Kidney epithelial cell (primary cell): Measurements from ENCODE around the gene PTPRD. TPM values are rescaled to one million over a fixed set of nuclear protein-coding genes. Genes with fewer than 3 reads are reported as not detected.

Experiments used
- DNase-seq: peaks from one replicate; pipeline ENCODE4 v3.0.0-alpha.2; 2010; ENCODE audit warnings: low read depth
- H3K27me3 ChIP-seq: 2 replicates; pipeline ENCODE4 v1.6.0; 2011; ENCODE audit warnings: low read length; ENCODE audit not compliant: control insufficient read depth, insufficient read depth
- H3K36me3 ChIP-seq: 2 replicates; pipeline ENCODE4 v1.5.1; 2011; ENCODE audit warnings: low read length; ENCODE audit not compliant: control insufficient read depth, insufficient read depth
- H3K4me3 ChIP-seq: 2 replicates; pipeline ENCODE4 v1.5.1; 2011; ENCODE audit warnings: low read depth, mild to moderate bottlenecking, control low read depth, low read length
- total RNA-seq: library from RNA; depleted of rRNA; stranded (reverse); fragments of >200 nt; gene quantifications from 2 replicates; pipeline ENCODE4 v1.2.3, GENCODE V29; 2015
- TF ChIP-seq, protein P1 (sequence below): IDR thresholded peaks from 2 replicates; pipeline ENCODE4 v1.5.1; 2011; ENCODE audit warnings: mild to moderate bottlenecking, moderate library complexity, low read length, control low read depth, inconsistent platforms; ENCODE audit not compliant: insufficient read depth, poor library complexity, severe bottlenecking

Gene PTPRD
- total RNA-seq, 1 donor from 2014 or later = 18.8 TPM

DNA sequence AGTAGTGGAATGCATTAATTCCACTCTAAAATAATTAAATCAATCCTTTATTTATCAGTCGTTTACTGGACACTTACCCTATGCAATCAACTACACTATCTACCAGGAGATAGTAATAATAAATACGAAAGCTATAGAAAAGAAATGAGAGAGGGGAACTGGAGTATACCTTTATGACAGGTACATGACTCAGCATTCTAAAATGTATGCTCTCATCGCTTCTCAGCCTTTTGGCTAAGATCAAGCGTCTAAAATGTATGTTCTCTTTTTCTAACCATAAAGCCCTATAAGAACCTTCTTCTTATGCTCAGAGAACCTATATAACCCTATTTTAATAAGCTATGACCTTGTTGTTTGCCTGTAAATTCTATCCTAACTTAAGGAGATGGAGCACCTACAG is 2059.4 kb downstream of the PTPRD start:
- Histone ChIP-seq H3K4me3 (no peak overlapping the region), H3K36me3 (no peaks in the 10 kb centered on the region), H3K27me3 (no peaks in the 10 kb centered on the region)
- TF ChIP-seq, protein P1, sequence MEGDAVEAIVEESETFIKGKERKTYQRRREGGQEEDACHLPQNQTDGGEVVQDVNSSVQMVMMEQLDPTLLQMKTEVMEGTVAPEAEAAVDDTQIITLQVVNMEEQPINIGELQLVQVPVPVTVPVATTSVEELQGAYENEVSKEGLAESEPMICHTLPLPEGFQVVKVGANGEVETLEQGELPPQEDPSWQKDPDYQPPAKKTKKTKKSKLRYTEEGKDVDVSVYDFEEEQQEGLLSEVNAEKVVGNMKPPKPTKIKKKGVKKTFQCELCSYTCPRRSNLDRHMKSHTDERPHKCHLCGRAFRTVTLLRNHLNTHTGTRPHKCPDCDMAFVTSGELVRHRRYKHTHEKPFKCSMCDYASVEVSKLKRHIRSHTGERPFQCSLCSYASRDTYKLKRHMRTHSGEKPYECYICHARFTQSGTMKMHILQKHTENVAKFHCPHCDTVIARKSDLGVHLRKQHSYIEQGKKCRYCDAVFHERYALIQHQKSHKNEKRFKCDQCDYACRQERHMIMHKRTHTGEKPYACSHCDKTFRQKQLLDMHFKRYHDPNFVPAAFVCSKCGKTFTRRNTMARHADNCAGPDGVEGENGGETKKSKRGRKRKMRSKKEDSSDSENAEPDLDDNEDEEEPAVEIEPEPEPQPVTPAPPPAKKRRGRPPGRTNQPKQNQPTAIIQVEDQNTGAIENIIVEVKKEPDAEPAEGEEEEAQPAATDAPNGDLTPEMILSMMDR = no peak
- no peak for DNase-seq

DNA sequence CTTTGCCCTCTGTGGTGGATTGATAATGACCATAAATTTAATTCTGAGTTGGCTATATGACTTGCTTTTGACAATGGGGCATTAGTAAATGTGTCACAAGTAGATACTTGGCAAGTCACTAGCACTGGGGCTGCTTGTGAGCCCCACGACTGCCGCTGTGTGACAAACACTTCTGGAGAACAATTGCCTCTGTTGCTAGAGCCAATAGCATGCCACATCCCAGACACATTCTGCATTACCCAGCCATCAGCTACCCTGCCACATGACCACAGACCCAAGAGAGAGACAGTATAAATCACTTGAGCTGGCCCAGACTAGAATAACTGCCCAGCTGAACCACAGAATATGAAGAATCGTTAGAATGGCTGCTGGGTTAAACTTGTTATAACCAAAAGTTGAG is 2060.1 kb downstream of the PTPRD start:
- Histone ChIP-seq H3K27me3 (no peaks in the 10 kb centered on the region), H3K4me3 (no peak overlapping the region), H3K36me3 (no peaks in the 10 kb centered on the region)
- no peak for DNase-seq
- TF ChIP-seq, protein P1 = no peak

DNA sequence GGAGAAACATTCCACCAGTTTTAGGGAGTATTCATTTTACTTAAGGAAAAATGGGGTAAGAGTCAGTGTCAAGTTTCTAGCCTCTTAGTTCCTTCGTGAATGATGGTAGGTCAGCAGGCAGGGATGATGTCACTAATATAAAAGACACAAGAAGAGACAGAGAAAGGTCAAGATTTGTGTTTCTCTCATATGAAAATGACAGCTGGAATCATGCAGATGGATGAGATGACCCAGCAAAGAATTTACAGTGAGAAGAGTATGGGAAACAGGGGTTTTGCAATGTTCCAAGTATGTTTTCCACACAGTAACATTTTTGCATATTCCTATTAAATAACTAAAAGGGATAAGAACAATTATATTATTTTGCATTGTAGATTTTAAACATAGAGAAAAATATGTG is 2063.6 kb downstream of the PTPRD start:
- Histone ChIP-seq H3K36me3 (no peaks in the 10 kb centered on the region), H3K4me3 (no peak overlapping the region), H3K27me3 (no peaks in the 10 kb centered on the region)
- no peak for DNase-seq
- TF ChIP-seq, protein P1 = no peak

DNA sequence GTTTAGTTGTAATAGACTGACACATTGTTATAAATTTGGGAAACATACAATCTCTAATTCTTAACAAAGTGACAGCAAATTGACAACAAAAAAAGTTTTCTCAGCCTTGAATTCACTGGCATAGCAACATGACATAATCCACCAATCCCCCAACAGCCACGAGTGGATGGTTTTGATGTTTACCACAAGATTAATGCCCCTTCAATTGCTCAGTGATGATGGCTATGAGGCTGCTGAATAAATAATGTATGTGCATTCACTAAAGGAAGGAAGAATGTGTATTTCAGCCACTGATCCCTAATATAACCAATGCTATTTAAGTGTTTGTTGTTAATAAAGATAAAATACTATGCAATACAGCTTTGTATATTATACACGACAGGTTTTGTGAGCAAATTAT is 2069.6 kb downstream of the PTPRD start:
- no peak for DNase-seq
- Histone ChIP-seq H3K27me3 (no peaks in the 10 kb centered on the region), H3K4me3 (no peak overlapping the region), H3K36me3 (no peaks in the 10 kb centered on the region)
- TF ChIP-seq, protein P1 = no peak

DNA sequence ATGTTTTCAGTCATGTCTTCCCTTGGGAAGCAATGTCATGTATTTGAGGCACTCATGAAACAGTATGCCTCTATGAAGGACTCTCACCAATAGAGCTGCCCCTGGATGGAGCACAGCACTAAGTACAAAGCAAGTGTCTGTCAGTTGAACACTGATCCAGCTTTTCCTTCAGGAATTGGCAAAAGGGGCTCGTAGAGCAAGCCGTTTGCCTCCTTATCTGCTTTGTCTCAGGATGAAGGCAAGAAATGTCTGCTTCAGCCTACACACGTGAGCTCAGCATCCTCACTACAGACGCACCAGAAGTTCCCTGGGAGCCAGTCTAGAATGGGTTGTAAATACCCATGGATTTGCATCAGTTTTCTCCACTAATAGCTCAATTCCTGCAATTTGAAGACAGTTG is 2070.3 kb downstream of the PTPRD start:
- Histone ChIP-seq H3K27me3 (no peaks in the 10 kb centered on the region), H3K36me3 (no peaks in the 10 kb centered on the region), H3K4me3 (no peak overlapping the region)
- no peak for DNase-seq
- TF ChIP-seq, protein P1 = no peak

DNA sequence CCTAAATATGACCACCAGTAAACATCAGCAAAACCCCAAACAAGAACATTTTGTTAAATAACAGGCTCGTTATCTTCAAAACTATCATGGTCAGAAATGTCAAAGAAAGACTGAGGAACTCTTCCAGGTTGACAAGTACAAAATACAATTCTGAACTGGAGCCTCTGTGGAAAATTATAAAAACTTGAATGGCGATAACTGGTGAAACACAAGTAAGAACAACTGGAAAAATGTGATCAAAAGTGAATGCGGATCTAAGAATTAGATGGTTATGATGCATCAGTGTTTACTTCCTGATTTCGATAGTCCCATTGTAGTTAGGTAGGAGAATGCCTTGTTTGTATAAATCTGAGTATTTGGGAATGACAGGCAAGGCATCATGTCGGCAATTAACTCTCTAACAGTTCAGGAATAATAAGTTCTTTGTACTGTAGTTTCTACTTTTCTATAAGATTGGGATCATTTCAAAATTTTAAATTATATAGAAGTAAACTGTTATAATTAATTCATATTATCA is 2073.1 kb downstream of the PTPRD start:
- TF ChIP-seq, protein P1 = no peak
- H3K36me3 ChIP-seq = no peaks in the 10 kb centered on the region
- no peaks in the 10 kb centered on the region for H3K27me3 ChIP-seq
- H3K4me3 ChIP-seq = no peak overlapping the region
- DNase-seq = no peak
